WERI-Rb-1 (cell line): ENCODE data around the gene NPAS2.
A peak's percentile ranks its signal among the peaks of the same experiment; 100 is the strongest.

Experiments
- DNase-seq: peaks from one replicate; pipeline ENCODE4 v3.0.0-alpha.2; 2020
- H3K27ac ChIP-seq: fragments of 250-450 bp; sonication (Bioruptor Pico); 2 replicates; pipeline ENCODE4 v1.5.1; 2020; ENCODE audit warnings: mild to moderate bottlenecking, moderate library complexity
- H3K27me3 ChIP-seq: fragments of 250-450 bp; sonication (Bioruptor Pico); 2 replicates; pipeline ENCODE4 v1.5.1; 2021; ENCODE audit warnings: mild to moderate bottlenecking, low read depth, moderate library complexity; ENCODE audit not compliant: insufficient read depth, severe bottlenecking
- H3K36me3 ChIP-seq: fragments of 250-450 bp; sonication (Bioruptor Pico); 2 replicates; pipeline ENCODE4 v1.5.1; 2020; ENCODE audit warnings: mild to moderate bottlenecking, moderate library complexity
- H3K4me3 ChIP-seq: 2 replicates; pipeline ENCODE4 v1.5.1; 2011; ENCODE audit warnings: low read depth, mild to moderate bottlenecking, control low read depth, low read length
- H3K9me3 ChIP-seq: fragments of 250-450 bp; sonication (Bioruptor Pico); 2 replicates; pipeline ENCODE4 v1.5.1; 2021; ENCODE audit warnings: mild to moderate bottlenecking, moderate library complexity; ENCODE audit not compliant: severe bottlenecking
- TF ChIP-seq, protein P1 (sequence below): IDR thresholded peaks from 2 replicates; pipeline ENCODE4 v1.5.1; 2011; ENCODE audit warnings: low read depth, mild to moderate bottlenecking, control low read depth, inconsistent platforms, low read length

Gene NPAS2

DNA sequence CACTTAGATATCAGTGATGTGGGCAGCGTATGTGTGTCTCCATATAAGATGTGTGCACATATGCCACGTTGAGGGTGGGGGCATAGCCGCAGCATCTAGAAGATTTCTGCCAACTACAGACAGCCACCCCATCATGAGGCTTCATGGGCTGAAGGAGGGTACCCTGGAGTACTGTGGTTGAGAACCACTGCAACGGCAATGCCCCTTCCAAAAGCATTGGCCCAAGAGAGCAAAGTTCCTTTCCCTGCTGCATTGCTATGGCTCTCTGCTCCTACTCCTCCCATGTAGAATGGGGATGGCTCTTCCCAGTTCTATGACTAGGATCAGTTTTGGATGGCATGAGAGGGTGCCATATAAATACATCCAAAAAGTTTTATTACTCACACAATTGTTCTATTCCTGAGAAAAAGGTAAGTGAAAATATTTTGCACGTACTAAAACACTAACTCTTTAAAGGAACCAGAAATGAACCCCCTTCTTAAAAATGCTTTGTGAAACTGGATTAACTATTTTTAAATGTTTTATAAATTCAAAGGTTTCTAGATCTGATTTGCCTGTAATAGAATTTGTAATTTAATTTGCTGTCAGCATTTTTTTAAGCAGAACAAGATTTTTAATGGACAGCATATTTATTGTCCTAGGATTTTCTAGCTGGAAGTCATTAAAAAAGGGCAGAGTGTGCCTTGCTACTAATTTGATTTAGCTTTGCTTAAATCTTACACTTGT is 177.7 kb downstream of the NPAS2 start:
- no peak for DNase-seq
- Histone ChIP-seq H3K9me3 (peaks cover 2% of the 10 kb centered on the region), H3K27ac (no peak overlapping the region), H3K27me3 (no peaks in the 10 kb centered on the region), H3K36me3 (peaks cover 5% of the 10 kb centered on the region), H3K4me3 (no peak overlapping the region)
- TF ChIP-seq, protein P1, sequence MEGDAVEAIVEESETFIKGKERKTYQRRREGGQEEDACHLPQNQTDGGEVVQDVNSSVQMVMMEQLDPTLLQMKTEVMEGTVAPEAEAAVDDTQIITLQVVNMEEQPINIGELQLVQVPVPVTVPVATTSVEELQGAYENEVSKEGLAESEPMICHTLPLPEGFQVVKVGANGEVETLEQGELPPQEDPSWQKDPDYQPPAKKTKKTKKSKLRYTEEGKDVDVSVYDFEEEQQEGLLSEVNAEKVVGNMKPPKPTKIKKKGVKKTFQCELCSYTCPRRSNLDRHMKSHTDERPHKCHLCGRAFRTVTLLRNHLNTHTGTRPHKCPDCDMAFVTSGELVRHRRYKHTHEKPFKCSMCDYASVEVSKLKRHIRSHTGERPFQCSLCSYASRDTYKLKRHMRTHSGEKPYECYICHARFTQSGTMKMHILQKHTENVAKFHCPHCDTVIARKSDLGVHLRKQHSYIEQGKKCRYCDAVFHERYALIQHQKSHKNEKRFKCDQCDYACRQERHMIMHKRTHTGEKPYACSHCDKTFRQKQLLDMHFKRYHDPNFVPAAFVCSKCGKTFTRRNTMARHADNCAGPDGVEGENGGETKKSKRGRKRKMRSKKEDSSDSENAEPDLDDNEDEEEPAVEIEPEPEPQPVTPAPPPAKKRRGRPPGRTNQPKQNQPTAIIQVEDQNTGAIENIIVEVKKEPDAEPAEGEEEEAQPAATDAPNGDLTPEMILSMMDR: no peak

DNA sequence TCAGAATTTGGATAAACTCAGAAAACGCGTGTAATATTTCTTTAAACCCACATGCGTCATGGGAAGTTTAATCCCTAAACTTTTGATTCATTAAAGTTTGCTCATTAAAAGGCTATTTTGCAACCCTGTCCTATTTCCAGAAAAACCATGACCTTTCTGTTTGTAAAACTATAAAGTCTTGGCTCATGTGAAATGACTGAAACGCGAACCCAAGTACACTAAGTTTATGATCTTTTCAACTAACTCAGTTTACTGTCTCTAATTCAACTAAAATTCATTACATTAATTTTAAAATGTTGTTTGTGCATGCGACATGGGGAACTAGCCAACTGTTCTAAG is 178.3 kb downstream of the NPAS2 start:
- no peaks in the 10 kb centered on the region for H3K27me3 ChIP-seq
- H3K4me3 ChIP-seq: no peak overlapping the region
- H3K27ac ChIP-seq: no peak overlapping the region
- peaks cover 2% of the 10 kb centered on the region for H3K9me3 ChIP-seq
- no peak for DNase-seq
- peaks cover 10% of the 10 kb centered on the region for H3K36me3 ChIP-seq
- TF ChIP-seq, protein P1: no peak

DNA sequence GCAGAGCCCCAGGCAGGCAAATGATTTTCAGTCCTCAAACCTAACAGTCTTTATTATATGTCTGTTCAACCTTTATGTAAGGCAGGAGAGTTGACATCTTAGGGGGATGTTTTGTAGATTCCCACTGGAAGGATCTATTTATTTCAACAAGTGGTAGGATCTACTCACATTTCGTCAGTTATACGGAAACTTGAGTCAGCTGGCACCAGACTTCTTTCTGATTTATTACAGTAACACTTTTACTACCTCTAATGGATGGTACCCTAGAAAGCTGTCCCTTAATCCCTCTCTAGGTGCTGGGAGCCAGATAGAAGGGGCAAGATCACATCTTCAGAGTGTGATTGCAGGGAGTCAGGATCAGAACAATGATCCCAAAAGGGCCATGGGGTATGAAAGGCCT is 180.1 kb downstream of the NPAS2 start:
- Histone ChIP-seq H3K4me3 (no peak overlapping the region), H3K27ac (no peak overlapping the region), H3K9me3 (peaks cover 2% of the 10 kb centered on the region), H3K36me3 (peaks cover 28% of the 10 kb centered on the region), H3K27me3 (no peaks in the 10 kb centered on the region)
- TF ChIP-seq, protein P1: no peak
- DNase-seq: no peak

DNA sequence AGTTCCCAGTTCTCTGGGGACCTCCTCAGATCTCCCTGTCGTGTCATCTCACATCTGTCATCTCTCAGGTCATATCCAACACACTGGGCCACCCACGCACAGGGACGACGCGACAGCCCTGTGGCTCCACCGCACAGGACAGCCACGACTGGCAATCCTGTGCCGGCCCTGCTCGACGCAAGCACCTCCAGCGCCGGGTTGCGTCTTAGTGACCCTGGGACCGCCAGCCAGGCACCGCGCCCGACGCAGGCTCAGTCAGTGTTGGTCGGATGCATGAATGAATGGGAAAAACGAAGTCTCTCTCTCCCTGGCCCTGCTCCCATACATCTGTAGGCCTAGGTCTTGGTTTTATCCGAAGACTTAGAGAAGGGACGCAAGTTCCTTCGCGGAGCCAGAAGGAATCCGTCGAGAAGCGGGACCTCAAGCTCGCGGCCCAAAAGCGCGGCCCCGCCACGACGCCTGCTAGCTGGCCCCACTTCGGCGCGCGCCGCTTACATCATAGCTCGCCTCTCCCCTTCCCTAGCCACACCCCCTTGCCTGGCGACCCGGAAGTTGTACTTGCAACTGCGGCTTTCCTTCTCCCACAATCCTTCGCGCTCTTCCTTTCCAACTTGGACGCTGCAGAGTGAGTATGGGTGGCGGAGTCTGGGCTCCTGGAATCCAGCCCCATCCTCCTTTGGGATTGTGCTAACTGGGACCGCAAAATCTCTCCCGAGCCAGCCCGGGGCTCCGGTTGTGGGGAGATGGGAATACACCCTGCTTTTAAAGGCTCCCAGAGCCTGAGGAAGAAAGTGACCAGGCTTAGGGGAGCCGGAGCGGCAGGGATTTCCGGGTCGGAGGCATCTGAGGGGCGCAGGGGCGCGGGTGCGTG is 182.0 kb downstream of the NPAS2 start, which contains the start of gene RPL31:
RPL31 (plus strand) TSS at position 599 of the 871 bp plus-strand sequence. CDS start 413 bp downstream, outside the sequence.
- Histone ChIP-seq H3K9me3 (peaks cover 2% of the 10 kb centered on the region), H3K27me3 (no peaks in the 10 kb centered on the region), H3K36me3 (peaks cover 47% of the 10 kb centered on the region), H3K27ac (peak within 1 kb of the TSS; percentile 84), H3K4me3 (peak within 1 kb of the TSS; percentile 86)
- TF ChIP-seq, protein P1: no peak
- DNase-seq: peak; percentile 98

DNA sequence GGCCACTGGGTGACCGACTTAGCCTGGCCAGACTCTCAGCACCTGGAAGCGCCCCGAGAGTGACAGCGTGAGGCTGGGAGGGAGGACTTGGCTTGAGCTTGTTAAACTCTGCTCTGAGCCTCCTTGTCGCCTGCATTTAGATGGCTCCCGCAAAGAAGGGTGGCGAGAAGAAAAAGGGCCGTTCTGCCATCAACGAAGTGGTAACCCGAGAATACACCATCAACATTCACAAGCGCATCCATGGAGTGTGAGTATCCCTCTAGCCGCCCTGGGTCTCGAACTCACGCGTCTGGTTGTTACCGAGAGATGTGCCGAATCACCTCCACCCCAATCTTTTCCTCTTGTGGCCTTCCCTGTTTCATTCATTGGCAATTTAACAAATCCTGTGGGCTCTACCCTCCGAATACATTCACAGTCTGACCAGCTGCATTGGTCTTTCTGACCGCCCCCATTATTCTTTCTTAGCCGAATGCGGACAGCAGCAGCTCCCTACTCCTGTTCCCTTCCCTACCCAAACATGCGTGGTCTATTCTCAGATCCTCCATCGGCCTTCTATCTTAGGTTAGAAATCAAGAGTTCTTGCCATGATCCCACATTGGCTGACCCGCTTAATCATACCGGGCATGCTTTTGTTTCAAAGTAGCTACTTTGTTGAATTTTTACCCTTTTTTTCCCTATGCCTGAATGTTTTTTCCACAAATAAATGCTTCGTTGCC is 182.8 kb downstream of the NPAS2 start:
- Histone ChIP-seq H3K27ac (peak overlapping the region; percentile 84), H3K36me3 (peaks cover 55% of the 10 kb centered on the region)
- DNase-seq: no peak

More for the DNA sequence above, 182.8 kb downstream of the NPAS2 start:
- peak overlapping the region; percentile 86 for H3K4me3 ChIP-seq
- no peaks in the 10 kb centered on the region for H3K27me3 ChIP-seq
- TF ChIP-seq, protein P1: no peak
- peaks cover 2% of the 10 kb centered on the region for H3K9me3 ChIP-seq
